HCEC 1CT (cell line): ENCODE data around the gene CEPT1.
"Not testable (repeated sequence)": the region's sequence is repeated elsewhere in the genome, so short reads cannot be mapped to it uniquely, and the experiment has no call there.

Experiments used
- DNase-seq: peaks from one replicate; pipeline ENCODE4 v3.0.0-alpha.2; 2017

Gene CEPT1

GRCh38 chr1:111213412-111213811 is 73.4 kb downstream of the CEPT1 start:
- no peak for DNase-seq

GRCh38 chr1:111214074-111214801 is 74.2 kb downstream of the CEPT1 start:
- DNase-seq = no peak

GRCh38 chr1:111214884-111215283 is 74.9 kb downstream of the CEPT1 start:
- no peak for DNase-seq

GRCh38 chr1:111215285-111215684 is 75.3 kb downstream of the CEPT1 start:
- DNase-seq = not testable (repeated sequence)

- DNase-seq = no peak
These were observed 76.7 kb downstream of the CEPT1 start for GRCh38 chr1:111216751-111217150.

- DNase-seq = no peak
These were observed 77.3 kb downstream of the CEPT1 start for GRCh38 chr1:111217183-111217910.

- DNase-seq = no peak
These were observed 78.9 kb downstream of the CEPT1 start for GRCh38 chr1:111218701-111219556.

GRCh38 chr1:111219557-111220286 is 79.7 kb downstream of the CEPT1 start:
- DNase-seq = no peak

- DNase-seq = no peak
These were observed 80.4 kb downstream of the CEPT1 start for GRCh38 chr1:111220302-111220890.

GRCh38 chr1:111221276-111221632 is 81.2 kb downstream of the CEPT1 start:
- no peak for DNase-seq

GRCh38 chr1:111221633-111222291 is 81.7 kb downstream of the CEPT1 start:
- DNase-seq = no peak

- DNase-seq = peak; percentile 46
These were observed 82.5 kb downstream of the CEPT1 start for GRCh38 chr1:111222308-111223125.

GRCh38 chr1:111223126-111223685 is 83.2 kb downstream of the CEPT1 start:
- DNase-seq = no peak

GRCh38 chr1:111225091-111225490 is 85.1 kb downstream of the CEPT1 start:
- no peak for DNase-seq

GRCh38 chr1:111225717-111226400 is 85.8 kb downstream of the CEPT1 start:
- DNase-seq = no peak

GRCh38 chr1:111227434-111227833 is 87.4 kb downstream of the CEPT1 start, which contains the start of gene CHI3L2:
CHI3L2 (plus strand) TSS chr1:111227713; CDS start chr1:111227730, 17 bp downstream.
- DNase-seq = no peak

- peak; percentile 85 for DNase-seq
These were observed 88.1 kb downstream of the CEPT1 start for GRCh38 chr1:111227851-111228747.

- no peak for DNase-seq
These were observed 88.7 kb downstream of the CEPT1 start for GRCh38 chr1:111228748-111229126.

- no peak for DNase-seq
These were observed 92.1 kb downstream of the CEPT1 start for GRCh38 chr1:111232134-111232533.
